SK-N-MC (cell line): ENCODE data around the gene HOXC6.

Experiments used
- DNase-seq: peaks from one replicate; pipeline ENCODE4 v3.0.0-alpha.2; 2011; ENCODE audit warnings: low read depth, low spot score
- H3K27ac ChIP-seq: fragments of 200-600 bp; sonication (generic); 2 replicates; pipeline ENCODE4 v1.5.1; 2016; ENCODE audit warnings: mixed run types
- H3K36me3 ChIP-seq: fragments of 200-600 bp; sonication (generic); 2 replicates; pipeline ENCODE4 v1.6.1; 2017; ENCODE audit warnings: antibody characterized with exemption, low read length, mixed read lengths; ENCODE audit not compliant: insufficient read depth
- H3K4me3 ChIP-seq: fragments of 200-600 bp; sonication (generic); 2 replicates; pipeline ENCODE4 v1.5.1; 2016
- H3K9ac ChIP-seq: fragments of 200-600 bp; sonication (generic); 2 replicates; pipeline ENCODE4 v1.8.0; 2017; ENCODE audit warnings: mixed run types, mixed read lengths; ENCODE audit not compliant: insufficient read length
- H3K9me3 ChIP-seq: fragments of 200-600 bp; sonication (generic); 2 replicates; pipeline ENCODE4 v1.6.1; 2017; ENCODE audit warnings: low read depth, mild to moderate bottlenecking, antibody characterized with exemption, low read length, moderate library complexity, mixed read lengths
- EZH2 ChIP-seq: fragments of 200-600 bp; sonication (generic); IDR thresholded peaks from one replicate; pipeline ENCODE4 v1.6.1; 2017; ENCODE audit warnings: antibody characterized with exemption
- FOXP2 ChIP-seq: optimal IDR thresholded peaks from 2 replicates; pipeline ENCODE3; 2011; ENCODE audit warnings: mild to moderate bottlenecking, moderate library complexity; ENCODE audit not compliant: insufficient read depth; ENCODE audit errors: extremely low read length, control extremely low read depth
- POLR2AphosphoS5 ChIP-seq: IDR thresholded peaks from 2 replicates; pipeline ENCODE4 v1.6.1; 2012; ENCODE audit warnings: mild to moderate bottlenecking, low read depth, low read length, borderline replicate concordance

Gene HOXC6

DNA sequence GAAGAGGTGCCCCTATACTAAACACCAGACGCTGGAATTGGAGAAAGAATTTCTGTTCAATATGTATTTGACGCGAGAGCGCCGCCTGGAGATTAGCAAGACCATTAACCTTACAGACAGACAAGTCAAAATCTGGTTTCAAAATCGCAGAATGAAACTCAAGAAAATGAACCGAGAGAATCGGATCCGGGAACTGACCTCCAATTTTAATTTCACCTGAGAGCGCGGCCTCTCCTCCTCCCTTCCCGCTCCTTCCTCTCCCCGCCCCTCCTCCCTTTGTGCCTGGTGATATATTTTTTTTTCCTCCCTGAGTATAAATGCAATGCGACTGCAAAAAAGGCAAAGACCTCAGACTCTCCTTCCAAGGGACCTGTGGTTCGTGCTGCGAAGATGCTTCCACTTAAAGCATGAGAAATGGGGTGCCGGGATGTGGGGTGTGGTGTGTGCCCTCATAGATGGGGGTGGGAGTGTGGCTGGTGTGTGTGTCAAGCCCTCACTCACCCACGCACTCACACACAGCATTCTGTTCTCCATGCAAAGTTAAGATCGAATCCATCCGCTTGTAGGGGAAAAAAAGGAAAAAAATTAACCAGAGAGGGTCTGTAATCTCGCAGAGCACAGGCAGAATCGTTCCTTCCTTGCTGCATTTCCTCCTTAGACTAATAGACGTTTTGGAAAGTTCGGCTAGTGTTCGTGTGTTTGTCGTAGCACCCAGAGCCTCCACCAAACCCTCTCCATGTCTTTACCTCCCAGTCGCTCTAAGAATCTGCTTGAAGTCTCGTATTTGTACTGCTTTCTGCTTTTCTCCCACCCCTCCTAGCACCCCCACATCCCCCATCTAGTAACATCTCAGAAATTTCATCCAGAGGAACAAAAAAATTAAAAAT, 38.8 kb upstream of the HOXC6 start:
- Histone ChIP-seq H3K36me3 (no peaks in the 10 kb centered on the region), H3K4me3 (peak overlapping the region; percentile 74), H3K27ac (no peak overlapping the region), H3K9me3 (no peaks in the 10 kb centered on the region), H3K9ac (peak overlapping the region; percentile 47)
- TF ChIP-seq FOXP2 (no peak), POLR2AphosphoS5 (no peak; the same call in 1 of the 2 replicates), EZH2 (no peak)
- DNase-seq: peak; percentile 84

DNA sequence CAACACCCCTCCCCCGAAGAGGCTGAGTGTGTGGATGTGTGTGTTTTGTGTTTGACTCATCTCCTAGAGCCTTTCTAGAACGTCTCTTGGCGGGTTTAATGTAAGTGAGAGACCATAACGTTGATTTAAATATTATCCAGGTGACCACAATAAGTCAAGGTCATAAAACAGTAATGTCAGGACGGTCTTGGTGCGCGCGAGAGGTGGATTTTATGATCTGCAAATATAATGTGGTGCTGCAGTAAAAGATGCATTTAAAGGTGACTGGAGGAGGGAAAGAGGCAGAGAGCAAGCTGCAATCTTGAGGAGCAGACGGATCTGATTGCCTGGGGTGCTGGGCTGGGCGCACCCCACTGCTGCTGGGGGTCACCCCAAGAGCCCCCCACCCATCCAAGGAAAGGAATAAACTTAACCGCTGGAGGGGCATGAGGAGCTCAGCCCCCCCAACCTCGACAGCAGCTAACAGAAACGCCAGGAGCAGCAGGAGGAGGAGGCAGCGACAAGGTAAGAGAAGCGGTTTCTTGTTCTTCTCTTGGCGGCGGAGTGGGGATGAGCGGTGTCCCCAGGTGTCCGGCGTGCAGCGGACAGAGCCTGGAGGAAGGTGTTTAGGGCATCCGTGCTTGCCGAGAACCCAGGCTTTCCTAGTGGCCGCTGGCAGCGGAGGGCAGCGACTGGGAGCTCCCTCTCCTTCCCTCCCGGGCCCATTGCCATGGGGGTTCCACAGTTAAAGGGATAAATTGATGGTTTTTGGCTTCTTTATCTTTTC, 37.7 kb upstream of the HOXC6 start:
- no peak overlapping the region for H3K27ac ChIP-seq
- no peaks in the 10 kb centered on the region for H3K36me3 ChIP-seq
- no peak overlapping the region for H3K9ac ChIP-seq
- no peaks in the 10 kb centered on the region for H3K9me3 ChIP-seq
- DNase-seq: no peak
- no peak overlapping the region for H3K4me3 ChIP-seq
- TF ChIP-seq FOXP2 (no peak), EZH2 (no peak), POLR2AphosphoS5 (no peak)

DNA sequence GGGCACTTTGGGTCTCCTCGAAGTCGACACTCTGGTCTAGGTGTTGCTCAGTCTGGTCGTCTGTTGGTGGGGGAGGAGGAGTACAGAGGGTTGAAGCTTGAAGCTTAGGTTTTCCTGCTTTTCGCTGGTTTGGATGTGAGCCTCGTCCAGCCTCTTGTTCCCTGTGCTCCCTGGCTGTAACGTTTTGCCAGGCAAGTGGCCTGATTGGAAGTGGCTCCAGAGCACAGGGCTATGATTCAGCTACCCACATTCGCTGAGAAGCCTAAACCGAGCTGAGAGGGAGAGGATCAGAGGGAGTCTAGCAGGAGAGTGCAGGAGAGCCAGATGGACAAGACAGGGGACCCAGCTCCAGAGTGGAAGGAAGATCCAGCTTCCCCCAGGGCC, 37.2 kb upstream of the HOXC6 start:
- DNase-seq: no peak
- Histone ChIP-seq H3K9ac (no peak overlapping the region), H3K36me3 (no peaks in the 10 kb centered on the region), H3K27ac (no peak overlapping the region), H3K4me3 (no peak overlapping the region), H3K9me3 (no peaks in the 10 kb centered on the region)
- no peak for TF ChIP-seq FOXP2
- no peak for TF ChIP-seq EZH2
- no peak for TF ChIP-seq POLR2AphosphoS5

DNA sequence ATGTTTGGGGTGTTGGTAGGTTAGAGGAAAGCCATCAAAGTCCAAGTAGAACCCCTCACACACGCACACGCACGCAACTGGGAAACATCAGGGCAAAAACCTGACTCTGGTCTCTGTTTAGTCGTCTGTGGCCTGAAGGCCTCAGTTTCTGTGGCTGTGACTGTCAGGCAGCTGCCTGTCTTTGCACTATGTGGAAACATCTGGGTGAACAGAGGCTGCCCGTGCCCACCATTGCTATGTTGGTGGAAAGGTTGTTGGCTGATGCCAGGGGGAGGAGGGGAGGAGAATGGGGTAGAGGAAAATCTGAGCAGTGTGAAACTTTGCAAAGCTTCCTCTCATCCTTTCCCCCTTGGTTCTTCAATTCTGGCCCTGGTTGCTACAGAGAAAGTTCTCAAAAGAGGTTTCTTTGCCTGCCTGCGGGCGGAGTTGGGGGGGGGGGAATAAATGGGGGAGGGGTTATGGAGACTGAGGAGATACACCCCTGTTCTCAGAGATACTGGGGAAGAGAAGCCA, 35.8 kb upstream of the HOXC6 start:
- H3K9me3 ChIP-seq: no peaks in the 10 kb centered on the region
- DNase-seq: no peak
- H3K4me3 ChIP-seq: no peak overlapping the region
- H3K36me3 ChIP-seq: no peaks in the 10 kb centered on the region
- H3K27ac ChIP-seq: 0 out of 2 replicates have a peak overlapping the region, but pooled peaks have one; percentile 2
- H3K9ac ChIP-seq: no peak overlapping the region
- TF ChIP-seq EZH2: no peak
- TF ChIP-seq FOXP2: no peak
- no peak for TF ChIP-seq POLR2AphosphoS5

DNA sequence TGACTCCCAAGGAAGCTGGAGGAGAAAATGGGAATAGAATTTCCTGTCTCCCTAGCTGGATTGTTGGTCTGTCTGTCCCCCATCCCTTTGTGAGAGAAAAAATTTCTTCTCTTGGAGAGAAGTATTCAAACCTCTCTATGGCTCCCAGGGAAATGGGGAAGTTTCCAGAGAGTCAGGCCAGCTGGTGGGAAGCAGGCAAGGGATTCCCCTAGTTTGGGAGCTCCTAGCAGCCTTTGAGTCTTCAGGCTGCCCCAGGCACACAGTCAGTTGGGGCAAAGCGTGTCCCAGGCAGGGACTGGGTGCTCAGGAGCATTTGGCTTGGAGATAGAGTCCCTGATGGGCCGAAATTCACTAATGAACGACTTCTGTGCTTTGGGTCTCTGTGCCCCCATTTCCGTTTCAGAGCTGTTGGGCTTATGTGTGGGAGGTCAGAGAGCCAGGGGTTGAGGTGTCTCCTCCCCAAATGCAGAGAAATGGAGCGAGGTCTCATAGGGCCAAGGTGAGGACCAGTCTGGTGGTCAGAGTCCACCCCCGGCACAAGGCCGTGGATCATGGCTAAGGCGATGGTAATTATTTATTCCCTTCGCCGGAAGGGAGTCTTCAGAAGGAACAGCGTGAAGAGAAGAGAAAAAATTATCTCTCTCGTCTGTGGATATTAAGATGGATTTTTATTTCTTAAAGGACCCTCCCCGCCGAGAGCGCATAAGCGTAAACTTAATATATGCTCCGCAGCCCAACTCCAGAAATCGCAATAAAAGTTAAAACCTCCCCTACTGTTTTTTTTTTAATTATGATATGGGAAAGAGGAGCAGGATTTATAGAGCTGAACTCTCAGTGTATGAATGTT, 34.9 kb upstream of the HOXC6 start:
- Histone ChIP-seq H3K9ac (peak overlapping the region; percentile 4), H3K36me3 (no peaks in the 10 kb centered on the region), H3K27ac (peak overlapping the region; percentile 75), H3K4me3 (0 out of 2 replicates have a peak overlapping the region, but pooled peaks have one; percentile 2), H3K9me3 (no peaks in the 10 kb centered on the region)
- TF ChIP-seq FOXP2: no peak
- no peak for TF ChIP-seq EZH2
- no peak for TF ChIP-seq POLR2AphosphoS5
- no peak for DNase-seq

DNA sequence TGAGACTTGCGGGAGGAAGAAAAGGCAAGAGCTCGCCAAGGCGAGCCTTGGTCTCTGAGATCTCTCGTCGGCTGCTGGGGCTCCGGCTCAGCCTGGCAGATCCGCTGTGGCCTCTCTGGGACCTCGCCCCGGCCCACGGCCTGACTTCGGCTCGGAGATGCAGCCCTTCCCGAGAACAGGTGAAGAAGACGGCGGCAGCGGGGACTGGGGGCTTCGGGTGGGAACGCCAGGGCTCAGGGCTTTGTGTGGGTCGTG, 34.3 kb upstream of the HOXC6 start:
- no peak overlapping the region for H3K9ac ChIP-seq
- H3K4me3 ChIP-seq: no peak overlapping the region
- no peaks in the 10 kb centered on the region for H3K36me3 ChIP-seq
- H3K27ac ChIP-seq: peak overlapping the region; percentile 75
- DNase-seq: no peak
- no peaks in the 10 kb centered on the region for H3K9me3 ChIP-seq
- TF ChIP-seq POLR2AphosphoS5 (no peak), FOXP2 (no peak), EZH2 (no peak)

DNA sequence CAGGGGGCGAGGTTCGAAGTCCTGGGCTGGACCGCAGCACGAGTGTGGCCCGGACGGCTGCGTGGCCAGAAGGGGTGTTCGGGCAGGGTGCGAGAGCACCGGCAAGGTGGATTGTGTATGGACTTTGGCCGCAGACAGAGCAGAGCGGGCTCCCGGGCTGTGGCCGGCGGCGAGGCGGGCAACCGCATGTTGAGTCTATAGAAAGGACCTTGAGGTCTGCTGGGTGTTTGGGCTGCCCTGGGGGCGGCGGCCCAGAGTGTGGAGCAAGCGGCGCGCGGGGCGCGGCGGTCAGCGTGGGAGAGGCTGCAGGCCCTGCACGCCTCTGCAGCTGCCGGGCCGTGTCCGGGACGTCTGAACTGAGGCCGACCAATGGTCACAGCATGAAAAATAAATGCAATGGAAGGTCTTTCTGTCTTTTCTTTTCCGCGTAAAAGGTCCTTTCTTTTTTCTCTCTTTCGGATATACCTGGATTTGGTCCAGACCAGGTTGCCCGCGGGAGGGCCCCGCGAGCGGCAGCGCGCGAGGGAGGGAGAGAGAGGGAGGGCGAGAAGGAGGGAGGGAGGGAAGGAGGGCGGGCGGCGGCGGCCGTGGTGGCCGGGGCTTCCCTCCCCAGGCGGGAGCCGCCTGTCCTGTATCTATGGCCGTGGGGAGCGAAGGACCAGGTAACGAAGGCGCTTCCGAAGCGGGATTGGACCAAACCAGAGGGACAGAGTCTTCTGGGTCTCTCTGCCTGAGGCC, 33.8 kb upstream of the HOXC6 start:
- Histone ChIP-seq H3K9me3 (no peaks in the 10 kb centered on the region), H3K36me3 (no peaks in the 10 kb centered on the region), H3K4me3 (peak overlapping the region; percentile 81), H3K9ac (peak overlapping the region; percentile 91), H3K27ac (peak overlapping the region; percentile 87; the same call in 1 of the 2 replicates)
- DNase-seq: no peak
- no peak for TF ChIP-seq FOXP2

DNA sequence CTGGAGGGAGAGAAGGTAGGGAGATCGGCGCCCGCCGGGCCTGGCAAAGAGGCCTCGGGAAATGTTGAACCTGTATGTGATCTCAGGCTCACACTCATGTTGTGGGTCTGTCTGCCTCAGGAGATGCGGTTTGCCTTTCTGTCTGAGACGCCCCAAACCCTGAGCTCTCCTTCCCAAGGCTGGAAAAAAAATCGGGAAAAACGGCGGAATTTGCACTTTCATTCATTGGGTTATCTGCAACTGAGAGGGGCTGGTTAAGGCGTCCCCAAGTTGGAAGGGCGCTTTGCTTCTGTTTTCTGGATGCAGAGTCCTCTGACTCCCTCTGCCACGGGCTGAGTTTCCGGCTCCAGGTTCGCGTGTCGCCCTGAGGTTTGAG, 33.2 kb upstream of the HOXC6 start:
- peak overlapping the region; percentile 91 for H3K9ac ChIP-seq
- no peak for DNase-seq
- H3K36me3 ChIP-seq: no peaks in the 10 kb centered on the region
- H3K9me3 ChIP-seq: no peaks in the 10 kb centered on the region
- no peak for TF ChIP-seq POLR2AphosphoS5
- no peak for TF ChIP-seq FOXP2
- TF ChIP-seq EZH2: no peak
- H3K27ac ChIP-seq: peak overlapping the region; percentile 87; the same call in 1 of the 2 replicates
- peak overlapping the region; percentile 81 for H3K4me3 ChIP-seq
